Muscle of leg (tissue), 11 donors: ENCODE measurements around the gene FAM81B. TPM values are rescaled to one million over a fixed set of nuclear protein-coding genes. Genes with fewer than 3 reads are reported as not detected.

Experiments used
- DNase-seq: peaks from one replicate; pipeline ENCODE4 v3.0.0; 2013
- H3K27ac ChIP-seq: one replicate; pipeline ENCODE4 v1.5.1; 2013; ENCODE audit warnings: mild to moderate bottlenecking, low read length, control low read depth
- H3K27me3 ChIP-seq: one replicate; pipeline ENCODE4 v1.6.1; 2013; ENCODE audit warnings: low read length; ENCODE audit not compliant: control insufficient read depth, insufficient read depth
- H3K36me3 ChIP-seq: one replicate; pipeline ENCODE4 v1.6.1; 2013; ENCODE audit warnings: low read length; ENCODE audit not compliant: control insufficient read depth, insufficient read depth
- H3K4me1 ChIP-seq: one replicate; pipeline ENCODE4 v1.6.1; 2013; ENCODE audit warnings: low read length; ENCODE audit not compliant: control insufficient read depth, insufficient read depth
- H3K4me3 ChIP-seq: one replicate; pipeline ENCODE4 v1.5.1; 2013; ENCODE audit warnings: low read length, control low read depth
- H3K9me3 ChIP-seq: replicated peaks from 2 replicates; pipeline ENCODE4 v1.6.1; 2013; ENCODE audit warnings: low read depth, low read length; ENCODE audit not compliant: control insufficient read depth
- WGBS: methylation state at CpG from one replicate; pipeline ENCODE4 v1.1.5; 2013; ENCODE audit warnings: missing lambda C conversion rate; ENCODE audit not compliant: insufficient coverage; 5-methylcytosine and 5-hydroxymethylcytosine counted together
- polyA plus RNA-seq, 8 donors: library from polyadenylated mRNA; unstranded; fragments of 120-200 nt; gene quantifications; one replicate each; pipeline versions ENCODE4 v1.2.1 to v1.2.3, GENCODE V29; 2013; ENCODE audit warnings: inconsistent platforms in 1 of 8, low replicate concordance in 1 of 8; ENCODE audit not compliant: insufficient read length in 8 of 8, insufficient read depth in 1 of 8
- total RNA-seq: library from RNA; stranded (reverse); fragments of 120-200 nt; gene quantifications from one replicate; pipeline ENCODE4 v1.2.4, GENCODE V29; 2013

FAM81B gene
- total and polyA plus RNA-seq, 9 donors = 2.2 to 14.5 (median 5.4) TPM

- no peak overlapping the region for H3K27ac ChIP-seq
- no peaks in the 10 kb centered on the region for H3K27me3 ChIP-seq
- no peaks in the 10 kb centered on the region for H3K4me1 ChIP-seq
- H3K9me3 ChIP-seq = no peaks in the 10 kb centered on the region
- DNase-seq = no peak
- WGBS = no CpG with 5 or more reads among the region's 1 CpG
- H3K4me3 ChIP-seq = no peak overlapping the region
- H3K36me3 ChIP-seq = no peaks in the 10 kb centered on the region
Measured at GRCh38 chr5:95393279-95393678, 2.1 kb downstream of the FAM81B start.

GRCh38 chr5:95398989-95399388, 7.8 kb downstream of the FAM81B start:
- no peak for DNase-seq
- WGBS = no CpG with 5 or more reads among the region's 1 CpG
- no peaks in the 10 kb centered on the region for H3K9me3 ChIP-seq
- H3K36me3 ChIP-seq = no peaks in the 10 kb centered on the region
- peaks cover 2% of the 10 kb centered on the region for H3K4me1 ChIP-seq
- H3K4me3 ChIP-seq = no peak overlapping the region
- H3K27ac ChIP-seq = no peak overlapping the region
- no peaks in the 10 kb centered on the region for H3K27me3 ChIP-seq

- no peaks in the 10 kb centered on the region for H3K27me3 ChIP-seq
- WGBS = no CpG with 5 or more reads among the region's 3 CpGs
- DNase-seq = peak; percentile 32
- H3K4me1 ChIP-seq = peaks cover 2% of the 10 kb centered on the region
- H3K36me3 ChIP-seq = no peaks in the 10 kb centered on the region
- no peak overlapping the region for H3K4me3 ChIP-seq
- no peaks in the 10 kb centered on the region for H3K9me3 ChIP-seq
- H3K27ac ChIP-seq = no peak overlapping the region
Measured at GRCh38 chr5:95401626-95402025, 10.5 kb downstream of the FAM81B start.

- Histone ChIP-seq H3K4me3 (no peak overlapping the region), H3K4me1 (peaks cover 5% of the 10 kb centered on the region), H3K9me3 (no peaks in the 10 kb centered on the region), H3K27me3 (no peaks in the 10 kb centered on the region), H3K27ac (no peak overlapping the region), H3K36me3 (no peaks in the 10 kb centered on the region)
- WGBS = no CpG with 5 or more reads among the region's 1 CpG
- no peak for DNase-seq
Measured at GRCh38 chr5:95403996-95404395, 12.8 kb downstream of the FAM81B start.

- Histone ChIP-seq H3K27me3 (no peaks in the 10 kb centered on the region), H3K36me3 (no peaks in the 10 kb centered on the region), H3K4me3 (no peak overlapping the region), H3K9me3 (no peaks in the 10 kb centered on the region), H3K4me1 (peaks cover 3% of the 10 kb centered on the region), H3K27ac (no peak overlapping the region)
- WGBS = 44% methylated on average over 2 of the region's 5 CpGs
- DNase-seq = peak; percentile 60
Measured at GRCh38 chr5:95406426-95407090, 15.4 kb downstream of the FAM81B start.

- Histone ChIP-seq H3K4me3 (no peak overlapping the region), H3K9me3 (no peaks in the 10 kb centered on the region), H3K27ac (peak overlapping the region; percentile 36), H3K4me1 (peaks cover 5% of the 10 kb centered on the region), H3K36me3 (no peaks in the 10 kb centered on the region), H3K27me3 (no peaks in the 10 kb centered on the region)
- WGBS = no CpG with 5 or more reads among the region's 2 CpGs
- DNase-seq = peak; percentile 85
Measured at GRCh38 chr5:95410279-95410678, 19.1 kb downstream of the FAM81B start.

- H3K36me3 ChIP-seq = no peaks in the 10 kb centered on the region
- H3K27me3 ChIP-seq = no peaks in the 10 kb centered on the region
- H3K27ac ChIP-seq = no peak overlapping the region
- no CpG with 5 or more reads among the region's 2 CpGs for WGBS
- peaks cover 5% of the 10 kb centered on the region for H3K4me1 ChIP-seq
- H3K4me3 ChIP-seq = no peak overlapping the region
- H3K9me3 ChIP-seq = no peaks in the 10 kb centered on the region
- no peak for DNase-seq
Measured at GRCh38 chr5:95411474-95411873, 20.3 kb downstream of the FAM81B start.

GRCh38 chr5:95414451-95414850, 23.3 kb downstream of the FAM81B start:
- peak; percentile 54 for DNase-seq
- no peak overlapping the region for H3K27ac ChIP-seq
- no peaks in the 10 kb centered on the region for H3K36me3 ChIP-seq
- H3K4me3 ChIP-seq = no peak overlapping the region
- WGBS = 33% methylated on average over 4 of the region's 4 CpGs
- no peaks in the 10 kb centered on the region for H3K27me3 ChIP-seq
- no peaks in the 10 kb centered on the region for H3K9me3 ChIP-seq
- peaks cover 2% of the 10 kb centered on the region for H3K4me1 ChIP-seq

GRCh38 chr5:95417971-95418370, 26.8 kb downstream of the FAM81B start:
- no peaks in the 10 kb centered on the region for H3K9me3 ChIP-seq
- peaks cover 2% of the 10 kb centered on the region for H3K4me1 ChIP-seq
- WGBS = no CpG with 5 or more reads among the region's 3 CpGs
- no peak overlapping the region for H3K4me3 ChIP-seq
- no peaks in the 10 kb centered on the region for H3K27me3 ChIP-seq
- no peaks in the 10 kb centered on the region for H3K36me3 ChIP-seq
- no peak overlapping the region for H3K27ac ChIP-seq
- no peak for DNase-seq

- H3K9me3 ChIP-seq = no peaks in the 10 kb centered on the region
- no peaks in the 10 kb centered on the region for H3K36me3 ChIP-seq
- peak; percentile 59 for DNase-seq
- no peaks in the 10 kb centered on the region for H3K4me1 ChIP-seq
- H3K4me3 ChIP-seq = no peak overlapping the region
- H3K27ac ChIP-seq = no peak overlapping the region
- H3K27me3 ChIP-seq = no peaks in the 10 kb centered on the region
- WGBS = no CpG with 5 or more reads among the region's 3 CpGs
Measured at GRCh38 chr5:95422838-95423237, 31.7 kb downstream of the FAM81B start.

GRCh38 chr5:95424016-95424415, 32.9 kb downstream of the FAM81B start:
- Histone ChIP-seq H3K9me3 (no peaks in the 10 kb centered on the region), H3K27ac (no peak overlapping the region), H3K4me1 (no peaks in the 10 kb centered on the region), H3K4me3 (no peak overlapping the region), H3K36me3 (no peaks in the 10 kb centered on the region), H3K27me3 (no peaks in the 10 kb centered on the region)
- DNase-seq = no peak
- no CpG with 5 or more reads among the region's 4 CpGs for WGBS
